CD4-positive, alpha-beta T cell treated with Interleukin-1 beta for 1 hour (primary cell): Measurements from ENCODE around the gene METTL2A.
"Not testable (repeated sequence)": the region's sequence is repeated elsewhere in the genome, so short reads cannot be mapped to it uniquely, and the experiment has no call there.

Source experiments
- DNase-seq, 2 donors: peaks; one replicate each; pipeline ENCODE4 v3.0.0-alpha.2; 2020 to 2022

METTL2A gene

DNA sequence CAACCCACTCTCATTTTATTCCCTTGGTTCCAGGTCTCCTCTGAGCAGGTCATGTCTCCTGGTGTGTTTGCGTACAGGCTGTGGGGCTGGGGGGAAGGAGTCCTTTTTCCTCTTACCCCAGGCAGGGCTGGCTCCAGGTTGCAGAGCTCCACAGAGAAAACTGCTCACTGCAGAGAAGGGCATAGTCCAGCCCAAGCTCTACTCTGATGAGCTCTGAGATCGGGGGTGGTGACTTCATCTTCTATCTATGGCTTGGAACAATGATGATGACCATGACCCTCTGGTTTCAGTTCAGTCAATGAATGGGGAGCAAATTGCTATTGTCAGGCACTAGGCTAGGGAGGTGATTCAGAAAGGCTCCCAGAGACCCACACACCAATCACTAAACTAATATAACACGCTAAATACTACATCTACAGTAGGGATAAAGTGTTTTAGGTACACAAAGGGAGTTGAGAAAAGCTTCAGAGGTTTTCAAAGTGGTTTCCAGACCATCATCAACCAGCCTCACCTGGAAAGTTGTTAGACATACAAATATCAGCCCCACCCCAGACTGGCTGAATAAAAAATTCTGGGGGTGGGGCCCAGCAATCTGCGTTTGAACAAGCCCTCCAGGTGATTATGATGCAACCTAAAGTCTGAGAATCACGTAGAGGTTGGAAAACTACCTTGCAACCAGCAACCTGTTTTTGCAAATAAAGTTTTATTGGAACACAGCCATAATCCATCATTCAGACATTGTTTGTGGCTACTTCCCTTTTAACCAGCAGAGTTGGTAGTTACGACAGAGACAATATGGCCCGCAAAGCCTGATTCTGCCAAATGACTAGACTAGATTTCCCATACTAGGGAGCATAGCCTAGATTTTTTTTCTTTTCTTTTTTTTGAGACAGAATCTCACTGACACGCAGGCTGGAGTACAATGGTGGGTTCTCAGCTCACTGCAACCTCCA is 49.6 kb downstream of the METTL2A start:
- not testable (repeated sequence) for DNase-seq

GRCh38 chr17:62477111-62477510 is 53.4 kb downstream of the METTL2A start:
- DNase-seq: not testable (repeated sequence)

- DNase-seq: peak; percentile 43 to 50
These were observed 54.2 kb downstream of the METTL2A start for GRCh38 chr17:62477718-62478408.

- peak; percentile 83 to 87 for DNase-seq
These were observed 54.8 kb downstream of the METTL2A start, which contains the start of gene TLK2 for GRCh38 chr17:62478424-62478879. Gene TLK2 (plus strand): TSS chr17:62478825. CDS start chr17:62481126, 2,301 bp downstream.

DNA sequence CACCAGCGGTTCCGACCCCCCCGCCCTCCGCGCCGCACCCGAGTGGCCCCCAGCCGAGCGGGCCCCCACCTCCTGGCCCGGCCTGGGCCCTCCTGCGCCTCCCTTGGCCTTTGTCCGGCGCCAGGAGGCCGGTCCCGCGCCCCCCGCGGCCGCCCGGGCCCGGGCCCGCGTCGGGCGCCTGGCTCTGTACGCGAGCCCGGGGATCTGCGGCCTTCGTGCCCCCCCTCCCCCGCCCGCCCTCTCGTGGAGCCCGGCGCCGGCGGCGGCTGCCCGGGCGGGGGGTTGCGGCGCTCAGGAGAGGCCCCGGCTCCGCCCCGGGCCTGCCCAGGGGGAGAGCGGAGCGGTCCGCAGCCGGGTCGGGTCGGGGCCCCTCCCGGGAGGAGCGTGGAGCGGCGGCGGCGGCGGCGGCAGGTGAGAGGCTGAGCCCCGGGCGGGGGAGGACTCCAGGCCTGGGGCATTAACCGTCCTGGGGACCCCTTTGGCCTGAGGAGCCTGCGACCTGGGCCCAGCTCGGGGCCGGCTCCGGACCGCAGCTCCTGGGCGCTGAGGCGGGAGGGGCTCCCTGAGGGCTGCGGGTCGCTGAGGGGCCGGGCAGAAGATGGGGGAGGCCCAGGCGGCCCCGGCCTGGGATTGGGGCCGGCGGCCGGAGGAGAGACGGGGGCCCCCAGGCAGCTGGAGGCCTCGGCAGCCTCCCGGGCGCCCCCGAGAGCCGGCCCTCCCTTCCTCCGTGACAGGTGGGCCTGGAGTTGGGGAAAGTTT is 55.4 kb downstream of the METTL2A start:
- DNase-seq: peak; percentile 40 to 57

DNA sequence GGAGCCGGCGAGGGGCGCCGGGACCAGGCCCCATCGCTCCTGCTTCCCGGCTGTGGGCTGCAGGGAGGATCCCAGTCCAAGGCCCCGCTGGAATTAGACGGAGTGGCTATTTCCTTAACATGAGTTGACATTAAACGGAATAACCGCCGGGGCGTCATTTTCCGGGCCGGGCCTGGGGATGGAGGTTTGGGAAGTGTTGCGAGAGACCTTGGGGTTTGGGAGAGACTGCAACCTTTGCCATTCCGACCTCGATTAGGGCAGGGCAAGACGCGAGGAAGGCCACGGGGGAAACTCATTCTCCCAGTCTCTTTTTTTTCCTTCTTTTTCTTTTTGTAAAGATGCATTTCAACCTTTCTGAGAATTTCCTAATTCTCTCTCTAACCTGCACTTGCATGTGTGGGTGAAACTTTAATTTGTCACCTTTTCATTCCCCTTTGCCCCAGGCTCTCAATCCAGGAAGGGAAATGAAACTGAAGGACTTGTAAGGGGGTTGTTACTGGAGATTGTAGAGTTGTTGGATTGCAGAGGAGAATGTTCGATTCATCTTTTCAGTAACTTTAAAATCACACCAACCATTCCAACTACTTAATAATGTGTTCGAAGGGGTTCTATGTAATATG is 56.1 kb downstream of the METTL2A start:
- DNase-seq: peak in 1 of 2 donors; percentile 9

DNA sequence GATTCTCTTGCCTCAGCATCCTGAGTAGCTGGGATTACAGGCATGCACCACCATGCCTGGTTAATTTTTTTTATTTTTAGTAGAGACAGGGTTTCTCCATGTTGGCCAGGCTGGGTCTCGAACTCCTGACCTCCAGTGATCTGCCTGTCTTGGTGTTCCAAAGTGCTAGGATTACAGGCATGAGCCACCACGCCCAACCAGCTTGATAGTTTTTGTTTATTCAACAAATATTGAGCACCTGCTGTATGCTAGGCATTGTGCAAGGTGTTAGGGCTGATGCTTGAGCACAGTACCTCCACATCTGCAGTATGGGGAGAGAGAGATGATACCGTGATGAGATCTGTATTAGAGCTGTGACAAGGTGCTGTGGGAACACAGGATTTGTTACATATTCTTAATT is 58.9 kb downstream of the METTL2A start:
- DNase-seq: not testable (repeated sequence)

DNA sequence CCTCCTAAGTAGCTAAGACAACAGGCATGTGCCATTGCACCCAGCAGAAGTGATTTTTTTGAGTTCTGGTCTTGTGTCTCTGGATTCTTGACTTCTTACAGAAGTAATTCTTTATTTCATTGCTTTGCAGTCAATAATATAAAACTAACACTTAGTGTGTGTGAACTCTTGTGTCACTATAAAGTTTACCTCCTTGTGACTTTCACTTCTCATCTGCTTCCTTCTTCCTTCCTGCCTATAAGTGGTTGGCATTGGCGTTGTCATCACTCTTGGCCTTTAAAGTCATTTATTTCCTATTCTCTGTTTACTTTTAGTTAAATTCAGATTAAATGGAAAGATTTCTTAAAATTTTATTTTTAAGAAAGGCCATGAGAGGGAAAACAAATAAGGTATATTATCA is 67.3 kb downstream of the METTL2A start:
- DNase-seq: not testable (repeated sequence)

DNA sequence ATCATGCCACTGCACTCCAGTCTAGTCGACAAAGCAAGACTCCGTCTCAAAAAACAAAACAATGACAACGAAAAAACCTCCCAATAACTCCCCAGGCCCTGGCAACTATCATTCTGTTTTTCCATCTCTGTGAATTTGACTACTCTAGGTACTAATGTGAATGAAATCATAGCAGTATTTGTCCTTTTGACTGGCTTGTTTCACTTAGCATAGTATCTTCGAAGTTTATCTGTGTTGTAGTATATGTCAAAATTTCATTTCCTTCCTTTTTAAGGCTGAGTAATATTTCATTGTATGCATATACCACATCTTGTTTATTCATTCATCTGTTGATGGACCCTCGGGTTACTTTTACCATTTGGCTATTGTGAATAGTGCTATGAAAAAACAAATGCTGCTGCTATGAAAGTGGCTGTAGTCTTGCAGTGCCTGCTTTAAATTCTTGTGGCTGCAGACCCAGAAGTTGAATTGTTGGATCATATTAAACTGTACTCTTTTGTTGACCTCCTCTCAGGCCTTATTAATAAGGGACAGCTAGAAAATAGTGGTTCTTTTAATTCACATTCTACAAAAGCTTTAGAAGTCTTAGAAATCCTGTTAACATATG is 69.5 kb downstream of the METTL2A start:
- not testable (repeated sequence) for DNase-seq

DNA sequence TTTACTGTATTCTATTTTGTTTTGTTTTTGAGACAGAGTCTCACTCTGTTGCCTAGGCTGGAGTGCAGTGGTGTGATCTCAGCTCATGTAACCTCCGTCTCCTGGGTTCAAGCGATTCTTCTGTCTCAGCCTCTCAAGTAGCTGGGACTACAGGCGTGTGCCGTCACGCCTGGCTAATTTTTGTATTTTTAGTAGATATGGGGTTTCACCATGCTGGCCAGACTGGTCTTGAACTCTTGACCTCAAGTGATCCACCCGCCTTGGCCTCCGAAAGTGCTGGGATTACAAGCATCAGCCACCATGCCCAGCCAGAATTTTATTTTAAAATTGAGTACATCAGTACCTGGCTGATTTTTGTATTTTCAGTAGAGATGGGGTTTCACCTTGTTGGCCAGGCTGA is 70.4 kb downstream of the METTL2A start:
- not testable (repeated sequence) for DNase-seq

GRCh38 chr17:62496344-62496743 is 72.6 kb downstream of the METTL2A start:
- DNase-seq: not testable (repeated sequence)

DNA sequence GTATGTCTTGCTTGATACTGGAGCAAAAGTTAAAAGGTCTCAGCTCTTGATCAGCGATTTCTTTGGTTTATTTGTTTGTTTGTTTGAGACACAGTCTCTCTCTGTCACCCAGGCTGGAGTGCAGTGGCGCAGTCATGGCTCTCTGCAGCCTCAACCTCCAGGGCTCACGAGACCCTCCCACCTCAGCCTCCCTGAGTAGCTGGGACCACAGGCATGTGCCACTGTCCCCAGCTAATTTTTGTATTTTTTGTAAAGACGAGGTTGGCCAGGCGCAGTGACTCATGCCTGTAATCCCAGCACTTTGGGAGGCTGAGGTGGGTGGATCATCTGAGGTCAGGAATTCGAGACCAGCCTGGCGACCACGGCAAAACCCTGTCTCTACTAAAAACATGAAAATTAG is 75.1 kb downstream of the METTL2A start:
- not testable (repeated sequence) for DNase-seq
